Ectodermal cell (in vitro differentiated cells): ENCODE data around the gene DNAH17.
"Not testable (repeated sequence)": the region's sequence is repeated elsewhere in the genome, so short reads cannot be mapped to it uniquely, and the experiment has no call there.

Experiments used
- H3K27ac ChIP-seq: 2 replicates; pipeline ENCODE4 v1.7.0; 2013; ENCODE audit warnings: mild to moderate bottlenecking, low read depth, low read length; ENCODE audit not compliant: insufficient read depth, poor library complexity, severe bottlenecking
- H3K27me3 ChIP-seq: 2 replicates; pipeline ENCODE4 v1.7.0; 2013; ENCODE audit warnings: mild to moderate bottlenecking, low read length; ENCODE audit not compliant: insufficient read depth, control insufficient read depth, poor library complexity, severe bottlenecking
- H3K36me3 ChIP-seq: one replicate; pipeline ENCODE4 v1.7.0; 2013; ENCODE audit warnings: low read length; ENCODE audit not compliant: control insufficient read depth, insufficient read depth
- H3K4me1 ChIP-seq: one replicate; pipeline ENCODE4 v1.7.0; 2013; ENCODE audit warnings: low read length; ENCODE audit not compliant: control insufficient read depth, insufficient read depth
- H3K4me3 ChIP-seq: 2 replicates; pipeline ENCODE4 v1.7.0; 2013; ENCODE audit warnings: low read depth, low read length, control low read depth; ENCODE audit not compliant: insufficient read depth
- H3K9me3 ChIP-seq: 2 replicates; pipeline ENCODE4 v1.7.0; 2013; ENCODE audit warnings: mild to moderate bottlenecking, low read length, moderate library complexity; ENCODE audit not compliant: control insufficient read depth
- WGBS, 2 experiments: methylation state at CpG; one replicate each; pipeline ENCODE4 v1.1.7; 2013; ENCODE audit warnings: missing lambda C conversion rate in 2 of 2; 5-methylcytosine and 5-hydroxymethylcytosine counted together

DNAH17 gene

GRCh38 chr17:78466786-78467715, 110.1 kb downstream of the DNAH17 start:
- WGBS, 2 experiments, result 93 to 94% methylated on average over 26 of the region's 26 CpGs
- H3K27ac ChIP-seq, result no peak overlapping the region
- H3K27me3 ChIP-seq, result no peaks in the 10 kb centered on the region
- H3K9me3 ChIP-seq, result no peaks in the 10 kb centered on the region
- no peaks in the 10 kb centered on the region for H3K4me1 ChIP-seq
- no peaks in the 10 kb centered on the region for H3K36me3 ChIP-seq
- H3K4me3 ChIP-seq, result no peak overlapping the region

GRCh38 chr17:78466109-78466785, 110.9 kb downstream of the DNAH17 start:
- not testable (repeated sequence) for H3K4me1 ChIP-seq, H3K36me3 ChIP-seq, H3K9me3 ChIP-seq, H3K27me3 ChIP-seq, H3K27ac ChIP-seq, H3K4me3 ChIP-seq
- WGBS, 2 experiments, result 89 to 90% methylated on average over 18 of the region's 19 CpGs

- no peak overlapping the region for H3K4me3 ChIP-seq
- no peaks in the 10 kb centered on the region for H3K27me3 ChIP-seq
- H3K9me3 ChIP-seq, result no peaks in the 10 kb centered on the region
- H3K27ac ChIP-seq, result no peak overlapping the region
- 75 to 78% methylated on average over 8 of the region's 8 CpGs for WGBS, 2 experiments
- no peaks in the 10 kb centered on the region for H3K36me3 ChIP-seq
- no peaks in the 10 kb centered on the region for H3K4me1 ChIP-seq
Measured at GRCh38 chr17:78462148-78462547, 115.0 kb downstream of the DNAH17 start.

- Histone ChIP-seq H3K27ac (no peak overlapping the region), H3K36me3 (no peaks in the 10 kb centered on the region), H3K9me3 (no peaks in the 10 kb centered on the region), H3K4me3 (no peak overlapping the region), H3K4me1 (no peaks in the 10 kb centered on the region), H3K27me3 (no peaks in the 10 kb centered on the region)
- WGBS, 2 experiments, result 72 to 77% methylated on average over 6 of the region's 6 CpGs
Measured at GRCh38 chr17:78461799-78462053, 115.5 kb downstream of the DNAH17 start.

GRCh38 chr17:78460951-78461798, 116.0 kb downstream of the DNAH17 start:
- no peak overlapping the region for H3K4me3 ChIP-seq
- no peaks in the 10 kb centered on the region for H3K27me3 ChIP-seq
- 92 to 95% methylated on average over 34 of the region's 34 CpGs for WGBS, 2 experiments
- no peaks in the 10 kb centered on the region for H3K4me1 ChIP-seq
- no peaks in the 10 kb centered on the region for H3K9me3 ChIP-seq
- no peaks in the 10 kb centered on the region for H3K36me3 ChIP-seq
- no peak overlapping the region for H3K27ac ChIP-seq

- Histone ChIP-seq H3K27ac (no peak overlapping the region), H3K9me3 (no peaks in the 10 kb centered on the region), H3K4me3 (no peak overlapping the region), H3K4me1 (no peaks in the 10 kb centered on the region), H3K36me3 (no peaks in the 10 kb centered on the region), H3K27me3 (no peaks in the 10 kb centered on the region)
- 86 to 87% methylated on average over 11 of the region's 11 CpGs for WGBS, 2 experiments
Measured at GRCh38 chr17:78460176-78460675, 117.0 kb downstream of the DNAH17 start.

GRCh38 chr17:78459696-78460095, 117.5 kb downstream of the DNAH17 start:
- WGBS, 2 experiments, result 94% methylated on average over 21 of the region's 21 CpGs
- H3K4me3 ChIP-seq, result no peak overlapping the region

GRCh38 chr17:78458736-78459335, 118.4 kb downstream of the DNAH17 start:
- Histone ChIP-seq H3K4me3 (no peak overlapping the region), H3K27ac (no peak overlapping the region), H3K4me1 (no peaks in the 10 kb centered on the region), H3K36me3 (no peaks in the 10 kb centered on the region), H3K9me3 (no peaks in the 10 kb centered on the region), H3K27me3 (no peaks in the 10 kb centered on the region)
- WGBS, 2 experiments, result 93% methylated on average over 37 of the region's 37 CpGs

More at GRCh38 chr17:78459696-78460095, 117.5 kb downstream of the DNAH17 start:
- Histone ChIP-seq H3K4me1 (no peaks in the 10 kb centered on the region), H3K27ac (no peak overlapping the region), H3K9me3 (no peaks in the 10 kb centered on the region), H3K36me3 (no peaks in the 10 kb centered on the region), H3K27me3 (no peaks in the 10 kb centered on the region)

GRCh38 chr17:78458091-78458490, 119.1 kb downstream of the DNAH17 start:
- H3K36me3 ChIP-seq, result no peaks in the 10 kb centered on the region
- no peaks in the 10 kb centered on the region for H3K4me1 ChIP-seq
- H3K27me3 ChIP-seq, result no peaks in the 10 kb centered on the region
- no peak overlapping the region for H3K27ac ChIP-seq
- 95 to 97% methylated on average over 10 of the region's 10 CpGs for WGBS, 2 experiments
- H3K9me3 ChIP-seq, result no peaks in the 10 kb centered on the region
- H3K4me3 ChIP-seq, result no peak overlapping the region
